ENCODE measurements around the gene ADM5.

ADM5 gene, protein sequence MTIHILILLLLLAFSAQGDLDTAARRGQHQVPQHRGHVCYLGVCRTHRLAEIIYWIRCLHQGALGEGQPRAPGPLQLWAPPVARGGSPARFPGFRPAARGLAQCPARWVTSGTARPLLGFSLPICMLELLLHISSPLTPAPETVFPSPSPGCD

DNA sequence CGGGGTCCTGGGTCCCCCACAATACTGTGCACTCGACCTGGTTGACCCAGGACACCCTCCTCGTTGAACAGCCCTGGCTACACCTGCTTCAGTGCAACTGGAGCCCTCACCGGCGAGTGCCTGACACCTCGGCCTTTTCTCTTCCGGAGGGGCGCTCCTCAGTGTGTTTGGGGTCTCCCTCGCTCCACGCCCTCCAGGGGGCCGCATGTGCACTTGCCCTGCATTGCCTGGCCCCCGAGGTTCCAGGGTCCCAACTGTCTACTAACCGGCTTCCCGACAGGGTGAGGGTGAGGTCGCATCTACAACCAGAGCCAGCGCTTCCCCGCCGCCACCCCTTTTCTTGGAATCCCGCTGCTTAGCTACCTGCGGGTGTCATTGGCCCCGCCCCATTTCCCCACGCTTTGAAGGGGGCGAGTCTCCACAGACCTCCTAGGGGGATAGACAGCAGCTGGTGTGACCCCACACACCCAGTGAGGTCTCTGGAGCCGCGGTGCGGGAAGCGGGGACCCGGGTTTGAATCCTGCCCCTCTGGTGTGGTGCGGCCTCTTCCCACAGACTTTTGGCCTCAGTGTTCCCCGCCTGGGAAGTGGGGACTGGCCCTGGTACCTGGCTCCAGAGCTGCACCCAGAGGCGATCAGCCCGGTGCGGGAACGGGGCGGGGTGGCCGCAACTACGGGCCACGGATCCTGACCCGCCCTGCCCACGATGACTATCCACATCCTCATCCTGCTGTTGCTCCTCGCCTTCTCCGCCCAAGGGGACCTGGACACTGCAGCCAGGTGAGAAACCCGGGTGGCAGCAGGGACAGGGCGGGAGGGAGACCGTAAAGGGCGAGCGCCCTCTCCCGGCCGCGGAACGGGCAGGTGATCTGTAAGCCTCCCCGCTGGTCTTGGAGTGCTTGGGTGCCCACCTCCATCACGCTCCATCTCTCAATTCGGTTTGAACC, at the start of gene ADM5:
Gene ADM5 (plus strand): TSS at position 462 of the 946 bp plus-strand sequence. CDS start 244 bp downstream, at position 706.
- DNase-seq, result no peak

DNA sequence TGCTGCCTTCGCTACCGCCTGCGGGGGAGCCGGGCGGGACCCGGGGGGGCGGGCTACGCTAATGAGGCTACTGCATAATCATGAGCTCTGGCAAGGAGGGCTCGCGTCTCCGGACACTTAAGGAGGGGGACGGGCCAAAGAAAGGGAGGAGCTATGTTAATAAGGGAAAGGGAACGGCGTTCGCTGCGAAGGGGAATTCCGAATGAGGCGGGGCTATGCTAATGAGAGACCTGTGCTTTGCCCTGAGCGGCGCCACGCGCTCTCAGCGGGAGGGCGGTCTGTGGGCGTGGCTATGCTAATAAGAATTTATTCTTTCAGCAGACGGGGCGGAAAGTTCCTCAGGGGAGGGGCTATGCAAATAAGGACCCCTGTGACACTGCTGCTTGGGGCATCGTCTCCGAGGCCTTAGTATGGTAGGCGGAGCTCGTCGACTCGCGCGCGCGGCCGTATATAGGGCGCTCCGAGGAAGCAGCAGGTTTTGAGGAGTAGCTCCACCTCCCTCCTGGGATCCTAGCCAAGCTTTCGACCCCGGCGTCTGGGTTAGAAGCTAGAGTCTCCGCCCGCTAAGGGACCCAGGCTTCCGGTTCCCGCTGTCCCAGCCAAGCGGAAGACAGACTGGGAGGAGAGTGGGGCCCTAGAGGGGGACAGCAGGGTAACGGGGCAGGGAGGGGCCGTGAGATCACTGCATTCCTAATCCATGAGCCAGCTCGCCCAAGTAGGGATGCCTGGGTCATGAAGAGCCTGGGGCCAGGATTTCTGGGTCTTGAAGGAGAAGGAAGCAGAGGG, 49.1 kb upstream of the ADM5 start, which contains the start of gene RRAS:
Gene RRAS (minus strand): TSS at position 31 of the 786 bp plus-strand sequence. CDS start 45 bp downstream, outside the sequence.
- DNase-seq, result peak; percentile 99

DNA sequence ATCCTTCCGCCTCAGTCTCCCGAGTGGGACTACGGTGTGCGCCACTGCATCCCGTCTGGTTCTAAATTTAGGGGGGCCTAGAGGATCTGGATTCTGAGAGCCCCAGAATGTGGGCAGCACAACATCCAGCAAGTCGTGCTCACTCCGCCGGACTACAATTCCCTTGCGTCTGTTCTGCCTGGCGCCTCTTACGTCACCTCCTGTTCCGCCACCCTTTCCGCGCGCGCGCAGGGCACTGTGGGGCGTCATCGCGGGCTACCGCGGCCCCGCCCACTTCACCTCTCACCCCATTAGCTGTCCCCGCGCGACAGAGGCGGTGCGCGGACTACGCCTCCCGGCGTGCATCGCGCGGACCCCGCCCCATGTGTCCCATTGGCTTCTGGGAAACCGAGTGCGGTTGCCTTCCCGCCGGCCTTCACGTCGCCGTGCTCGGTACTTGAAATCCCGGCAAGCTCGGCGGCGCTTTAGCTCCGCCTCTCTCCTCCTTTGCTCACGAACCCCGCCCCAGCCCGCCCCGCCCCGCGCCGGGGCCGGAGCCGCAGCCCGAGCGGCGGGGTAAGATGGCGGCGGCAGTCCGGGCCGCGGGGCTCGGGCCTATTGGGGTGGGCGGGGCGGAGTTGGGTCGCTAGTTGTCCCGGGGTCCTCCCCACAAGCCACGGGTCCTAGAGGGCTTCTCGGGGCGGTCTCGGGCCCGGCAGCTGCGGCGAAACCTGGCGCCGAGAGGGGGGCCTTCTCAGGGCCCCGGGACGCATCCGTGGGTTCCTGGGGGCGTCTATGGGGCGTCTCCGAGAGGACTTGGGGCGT, 47.5 kb upstream of the ADM5 start, which contains the start of gene SCAF1:
Gene SCAF1 (plus strand): TSS at position 522 of the 804 bp plus-strand sequence. CDS start 2,818 bp downstream, outside the sequence.
- peak; percentile 97 for DNase-seq

DNA sequence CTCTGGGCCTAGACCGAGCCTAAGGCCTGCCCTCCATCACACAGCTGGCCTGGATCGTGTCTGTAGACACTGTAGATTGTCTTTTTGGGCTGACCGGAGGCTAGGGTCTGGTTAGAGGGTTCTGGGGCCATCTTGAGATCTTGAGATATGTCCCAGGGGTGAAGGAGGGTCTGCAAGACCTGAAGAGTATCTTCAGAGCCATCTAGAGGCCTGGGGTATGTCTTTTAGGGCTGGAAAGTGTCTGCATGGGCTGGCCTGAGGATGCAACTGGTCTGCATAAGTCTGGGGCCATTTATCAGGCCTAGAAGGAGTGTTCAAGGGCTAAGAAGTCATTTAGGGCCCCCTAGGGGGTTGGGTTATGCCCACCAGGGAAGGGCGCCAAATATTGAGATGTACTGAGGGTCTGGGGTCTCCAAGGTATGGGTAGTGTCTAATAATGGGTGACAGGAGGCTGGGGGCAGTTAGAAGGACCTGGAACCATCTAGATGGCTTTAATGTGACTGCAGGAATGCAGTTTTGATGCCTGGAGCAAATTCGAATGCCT, 46.8 kb upstream of the ADM5 start:
- DNase-seq, result no peak

DNA sequence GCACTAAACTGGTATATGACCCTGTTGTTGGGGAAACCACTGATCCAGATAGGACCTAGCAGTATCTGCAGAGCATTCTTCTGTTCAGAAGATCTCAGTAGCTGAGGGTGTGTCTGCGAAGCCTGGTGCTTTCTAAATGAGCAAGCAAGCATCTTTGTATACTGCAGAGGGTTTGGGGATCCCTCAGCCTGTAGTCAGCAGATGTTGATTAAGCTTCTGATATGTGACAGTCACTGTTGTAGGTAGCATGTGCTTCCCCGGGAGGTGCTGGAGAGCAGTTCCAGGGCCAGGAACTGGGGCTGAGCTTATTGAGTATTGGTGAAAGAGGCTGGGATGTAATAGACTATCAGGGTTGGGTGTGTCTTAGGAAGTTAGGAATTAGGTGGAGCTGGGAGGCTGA, 45.9 kb upstream of the ADM5 start:
- no peak for DNase-seq

DNA sequence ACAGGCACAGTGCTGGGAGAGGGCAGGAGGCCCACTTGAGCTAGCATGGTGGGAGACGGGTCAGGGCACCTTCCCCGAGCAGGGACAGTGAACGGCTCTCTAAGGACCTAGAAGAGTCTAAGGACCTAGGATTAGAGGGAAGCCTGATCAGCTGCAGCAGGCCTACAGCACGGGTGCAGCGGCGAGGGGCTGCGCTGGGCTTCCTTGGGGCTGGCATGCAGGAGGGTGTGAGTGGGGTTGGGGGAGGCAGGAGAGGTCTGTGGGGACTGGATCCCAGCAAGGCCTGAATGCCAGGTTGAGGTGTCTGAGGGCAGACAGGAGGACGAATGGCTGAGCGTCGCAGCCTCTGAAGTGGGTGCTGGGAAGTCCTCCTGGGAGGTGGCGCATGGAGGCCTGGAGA, 43.8 kb upstream of the ADM5 start:
- no peak for DNase-seq

DNA sequence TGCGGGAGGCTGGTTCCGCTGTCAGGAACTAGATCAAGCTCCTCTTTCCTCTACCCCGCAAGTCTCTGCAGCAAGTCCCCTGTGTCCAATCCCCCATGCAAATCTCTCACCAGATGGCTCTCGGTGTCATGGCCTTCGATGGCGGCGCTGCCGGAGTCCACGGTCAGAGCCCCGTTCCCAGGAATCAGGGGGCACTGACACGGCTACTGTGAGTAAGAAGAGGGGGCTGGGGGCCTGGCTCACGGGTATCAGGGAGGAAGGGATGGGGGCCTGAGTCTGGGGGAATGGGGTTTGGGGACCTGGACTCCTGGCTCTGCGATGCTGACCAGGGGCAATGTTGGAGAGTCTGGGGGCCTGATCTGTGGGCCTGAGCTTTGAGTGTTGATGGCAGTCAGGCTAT, 43.4 kb upstream of the ADM5 start:
- no peak for DNase-seq

DNA sequence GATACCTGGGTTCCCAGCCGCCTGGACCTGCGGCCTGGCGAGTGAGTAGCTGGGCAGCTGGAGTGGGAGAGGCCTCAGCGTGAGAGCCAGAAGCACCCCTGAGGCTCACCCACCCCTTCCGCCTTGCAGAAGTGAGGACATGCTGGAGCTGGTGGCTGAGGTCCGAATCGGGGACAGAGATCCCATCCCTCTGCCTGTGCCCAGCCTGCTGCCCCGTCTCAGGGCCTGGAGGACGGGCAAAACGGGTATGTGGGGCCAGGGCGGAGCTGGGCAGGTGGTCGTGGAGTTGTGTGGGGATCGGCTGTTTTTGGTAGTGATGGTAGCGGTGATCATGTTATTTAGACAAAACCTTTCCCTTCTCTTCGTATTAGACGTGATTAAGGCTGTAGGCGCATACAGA, 42.8 kb upstream of the ADM5 start:
- no peak for DNase-seq

DNA sequence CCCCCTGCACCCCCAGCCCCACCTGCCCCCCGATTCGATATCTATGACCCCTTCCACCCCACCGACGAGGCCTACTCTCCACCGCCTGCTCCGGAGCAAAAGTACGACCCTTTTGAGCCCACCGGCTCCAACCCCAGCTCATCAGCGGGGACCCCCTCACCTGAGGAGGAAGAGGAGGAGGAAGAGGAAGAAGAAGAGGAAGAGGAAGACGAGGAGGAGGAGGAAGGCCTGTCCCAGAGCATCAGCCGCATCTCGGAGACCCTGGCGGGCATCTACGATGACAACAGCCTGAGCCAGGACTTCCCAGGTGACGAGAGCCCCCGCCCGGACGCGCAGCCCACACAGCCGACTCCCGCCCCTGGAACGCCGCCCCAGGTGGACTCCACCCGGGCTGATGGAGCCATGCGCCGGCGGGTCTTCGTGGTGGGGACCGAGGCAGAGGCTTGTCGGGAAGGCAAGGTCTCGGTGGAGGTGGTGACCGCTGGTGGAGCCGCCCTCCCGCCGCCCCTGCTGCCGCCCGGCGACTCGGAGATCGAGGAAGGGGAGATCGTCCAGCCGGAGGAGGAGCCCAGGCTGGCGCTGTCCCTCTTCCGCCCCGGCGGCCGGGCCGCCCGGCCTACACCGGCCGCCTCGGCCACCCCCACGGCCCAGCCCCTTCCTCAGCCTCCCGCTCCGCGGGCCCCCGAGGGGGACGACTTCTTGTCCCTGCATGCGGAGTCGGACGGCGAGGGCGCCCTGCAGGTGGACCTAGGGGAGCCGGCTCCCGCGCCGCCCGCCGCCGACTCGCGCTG, 38.2 kb upstream of the ADM5 start:
- no peak for DNase-seq

DNA sequence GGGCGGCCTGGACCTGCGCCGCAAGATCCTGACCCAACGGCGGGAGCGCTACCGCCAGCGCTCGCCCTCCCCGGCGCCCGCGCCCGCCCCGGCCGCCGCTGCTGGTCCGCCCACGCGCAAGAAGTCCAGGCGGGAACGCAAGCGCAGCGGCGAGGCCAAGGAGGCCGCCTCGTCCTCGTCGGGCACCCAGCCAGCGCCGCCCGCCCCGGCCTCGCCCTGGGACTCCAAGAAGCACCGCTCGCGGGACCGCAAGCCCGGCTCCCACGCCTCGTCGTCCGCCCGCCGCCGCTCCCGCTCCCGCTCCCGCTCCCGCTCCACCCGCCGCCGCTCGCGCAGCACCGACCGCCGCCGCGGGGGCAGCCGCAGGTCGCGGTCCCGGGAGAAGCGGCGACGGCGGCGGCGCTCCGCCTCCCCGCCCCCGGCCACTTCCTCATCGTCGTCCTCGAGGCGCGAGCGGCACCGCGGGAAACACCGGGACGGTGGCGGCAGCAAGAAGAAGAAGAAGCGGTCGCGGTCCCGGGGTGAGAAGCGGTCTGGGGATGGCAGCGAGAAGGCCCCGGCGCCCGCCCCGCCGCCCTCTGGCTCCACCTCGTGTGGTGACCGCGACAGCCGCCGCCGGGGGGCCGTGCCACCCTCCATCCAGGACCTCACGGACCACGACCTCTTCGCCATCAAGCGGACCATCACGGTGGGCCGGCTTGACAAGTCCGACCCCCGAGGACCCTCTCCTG, 37.4 kb upstream of the ADM5 start:
- DNase-seq, result no peak

DNA sequence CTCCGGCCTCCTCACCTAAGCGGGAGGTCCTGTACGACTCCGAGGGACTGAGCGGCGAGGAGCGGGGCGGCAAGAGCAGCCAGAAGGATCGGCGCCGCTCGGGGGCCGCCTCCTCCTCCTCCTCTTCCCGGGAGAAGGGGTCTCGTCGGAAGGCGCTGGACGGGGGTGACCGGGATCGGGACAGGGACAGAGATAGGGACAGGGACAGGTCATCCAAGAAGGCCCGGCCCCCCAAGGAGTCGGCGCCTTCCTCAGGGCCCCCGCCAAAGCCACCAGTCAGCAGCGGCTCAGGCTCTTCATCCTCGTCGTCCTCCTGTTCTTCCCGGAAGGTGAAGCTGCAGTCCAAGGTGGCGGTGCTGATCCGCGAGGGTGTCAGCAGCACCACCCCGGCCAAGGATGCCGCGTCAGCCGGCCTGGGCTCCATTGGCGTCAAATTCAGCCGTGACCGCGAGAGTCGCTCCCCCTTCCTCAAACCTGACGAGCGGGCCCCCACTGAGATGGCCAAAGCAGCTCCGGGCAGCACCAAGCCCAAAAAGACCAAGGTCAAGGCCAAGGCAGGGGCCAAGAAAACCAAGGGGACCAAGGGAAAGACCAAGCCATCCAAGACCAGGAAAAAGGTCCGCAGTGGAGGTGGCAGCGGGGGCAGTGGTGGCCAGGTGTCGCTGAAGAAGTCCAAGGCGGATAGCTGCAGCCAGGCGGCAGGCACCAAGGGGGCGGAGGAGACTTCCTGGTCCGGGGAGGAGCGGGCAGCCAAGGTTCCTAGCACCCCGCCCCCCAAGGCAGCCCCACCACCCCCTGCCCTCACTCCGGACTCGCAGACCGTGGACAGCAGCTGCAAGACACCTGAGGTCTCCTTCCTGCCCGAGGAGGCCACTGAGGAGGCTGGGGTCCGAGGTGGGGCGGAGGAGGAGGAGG, 36.6 kb upstream of the ADM5 start:
- no peak for DNase-seq

DNA sequence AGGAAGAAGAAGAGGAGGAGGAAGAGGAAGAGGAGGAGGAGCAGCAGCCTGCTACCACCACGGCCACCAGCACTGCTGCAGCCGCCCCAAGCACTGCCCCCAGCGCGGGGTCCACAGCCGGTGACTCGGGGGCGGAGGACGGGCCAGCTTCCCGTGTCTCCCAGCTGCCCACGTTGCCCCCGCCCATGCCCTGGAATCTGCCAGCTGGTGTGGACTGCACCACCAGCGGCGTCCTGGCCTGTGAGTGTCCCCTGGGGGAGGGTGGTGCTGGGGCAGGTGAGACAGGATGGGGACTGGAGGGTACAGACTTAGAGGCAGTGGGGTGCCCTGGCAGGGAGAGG, 36.0 kb upstream of the ADM5 start:
- DNase-seq, result no peak

DNA sequence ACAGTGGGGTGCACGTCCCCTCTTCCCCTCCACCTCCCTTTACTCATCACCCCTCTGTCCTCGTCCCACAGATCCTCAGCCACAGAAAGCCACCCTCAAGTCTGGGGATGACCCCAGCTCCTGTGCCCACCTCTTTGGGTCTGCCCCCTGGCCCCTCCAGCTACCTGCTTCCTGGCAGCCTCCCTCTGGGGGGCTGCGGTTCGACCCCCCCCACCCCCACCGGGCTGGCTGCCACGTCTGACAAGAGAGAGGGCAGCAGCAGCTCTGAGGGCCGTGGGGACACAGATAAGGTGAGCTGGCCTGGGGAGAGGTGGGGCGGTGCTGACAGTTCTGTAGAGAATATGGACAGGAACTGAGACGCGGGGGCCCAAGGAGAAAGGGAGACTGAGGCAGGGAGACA, 34.8 kb upstream of the ADM5 start:
- DNase-seq, result no peak

DNA sequence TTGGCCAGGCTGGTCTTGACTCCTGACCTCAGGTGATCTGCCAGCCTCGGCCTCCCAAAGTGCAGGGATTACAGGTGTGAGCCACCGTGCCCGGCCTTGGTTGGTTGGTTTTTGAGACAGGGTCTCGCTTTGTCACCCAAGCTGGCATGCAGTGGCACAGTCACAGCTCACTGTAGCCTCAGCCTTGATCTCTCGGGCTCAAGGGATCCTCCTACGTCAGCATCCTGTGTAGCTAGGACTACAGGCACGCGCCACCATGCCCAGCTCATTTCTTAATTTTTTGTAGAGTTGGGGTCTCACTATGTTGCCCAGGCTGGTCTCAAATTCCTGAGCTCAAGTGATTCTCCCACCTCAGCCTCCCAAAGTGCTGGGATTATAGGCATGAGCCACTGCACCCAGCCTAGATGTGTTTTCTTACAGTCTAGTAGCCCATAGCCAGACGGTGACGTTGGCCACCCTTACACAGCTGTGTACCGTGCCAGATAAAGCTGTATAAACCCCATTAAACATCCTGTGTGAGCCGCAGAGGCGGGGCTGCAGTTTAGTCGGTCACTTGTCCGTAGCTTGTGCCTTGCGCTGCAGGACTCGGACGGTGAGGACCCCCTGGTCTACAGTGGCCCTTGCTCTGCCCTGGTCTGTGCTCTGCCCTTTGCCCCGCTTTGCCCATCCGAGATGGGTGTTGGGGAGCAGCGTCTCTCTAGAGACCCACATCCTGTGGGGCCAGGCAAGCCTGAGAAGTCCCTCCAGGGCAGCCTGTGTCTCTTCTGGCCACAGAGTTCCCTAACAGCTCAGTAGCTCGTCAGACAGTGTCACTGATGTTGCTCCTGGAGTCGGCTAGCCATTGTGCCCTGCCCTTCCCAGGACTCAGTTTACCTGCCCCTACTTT, 33.6 kb upstream of the ADM5 start:
- DNase-seq, result no peak

DNA sequence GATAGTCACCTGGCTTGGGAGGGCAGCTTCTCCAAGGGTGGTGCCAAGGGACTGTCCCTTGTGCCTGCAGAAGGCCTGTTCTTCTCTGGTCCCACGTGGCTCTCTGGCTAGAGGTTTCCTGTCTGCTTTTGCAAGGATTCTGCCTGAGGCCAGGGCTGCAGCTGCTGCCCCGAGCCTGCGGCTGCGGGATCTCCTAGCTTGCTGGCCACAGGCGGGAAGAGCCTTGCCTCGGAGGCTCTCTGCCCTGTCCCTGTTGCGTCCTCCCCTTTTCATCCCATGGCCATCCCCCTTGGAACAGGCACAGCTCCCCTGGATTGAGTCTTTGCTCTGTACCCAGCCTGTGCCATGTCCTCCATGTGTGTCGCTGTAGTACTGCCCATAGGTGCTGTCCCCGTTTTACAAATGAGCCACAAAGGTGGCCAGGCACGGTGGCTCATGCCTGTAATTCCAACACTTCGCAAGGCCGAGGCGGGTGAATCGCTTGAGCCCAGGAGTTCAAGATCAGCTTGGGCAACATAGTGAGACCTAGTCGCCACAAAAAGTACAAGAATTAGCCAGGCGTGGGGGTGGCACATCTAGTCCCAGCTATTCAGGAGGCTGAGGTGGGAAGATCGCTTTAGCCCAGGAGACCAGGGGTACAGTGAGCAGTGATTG, 32.8 kb upstream of the ADM5 start:
- no peak for DNase-seq

DNA sequence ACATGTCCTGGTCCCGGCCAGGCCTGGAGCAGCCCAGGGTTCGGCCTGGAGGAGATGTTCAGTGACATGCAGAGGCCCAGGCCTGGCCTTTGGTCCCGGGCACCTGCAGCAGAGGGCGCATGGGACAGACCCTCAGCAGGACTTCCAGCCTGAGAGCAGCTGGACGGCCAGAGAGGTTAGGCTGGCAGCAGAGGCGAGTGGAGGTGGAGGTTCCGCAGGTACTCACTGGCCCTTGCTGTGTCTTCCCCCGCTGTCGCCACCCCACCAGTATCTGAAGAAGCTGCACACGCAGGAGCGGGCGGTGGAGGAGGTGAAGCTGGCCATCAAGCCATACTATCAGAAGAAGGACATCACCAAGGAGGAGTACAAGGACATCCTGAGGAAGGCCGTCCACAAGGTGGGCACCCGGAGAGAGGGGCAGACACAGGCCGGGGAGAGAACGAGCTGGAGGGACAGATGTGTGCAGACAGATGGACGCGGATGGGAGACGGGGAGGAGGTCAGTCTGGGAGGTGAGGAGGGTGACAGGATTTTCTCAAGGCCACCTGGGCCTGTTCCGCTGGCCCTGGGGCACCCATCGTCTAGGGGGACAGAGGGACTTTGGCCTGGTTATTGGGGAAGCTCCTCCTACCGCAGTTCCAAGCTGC, 31.8 kb upstream of the ADM5 start:
- DNase-seq, result no peak

DNA sequence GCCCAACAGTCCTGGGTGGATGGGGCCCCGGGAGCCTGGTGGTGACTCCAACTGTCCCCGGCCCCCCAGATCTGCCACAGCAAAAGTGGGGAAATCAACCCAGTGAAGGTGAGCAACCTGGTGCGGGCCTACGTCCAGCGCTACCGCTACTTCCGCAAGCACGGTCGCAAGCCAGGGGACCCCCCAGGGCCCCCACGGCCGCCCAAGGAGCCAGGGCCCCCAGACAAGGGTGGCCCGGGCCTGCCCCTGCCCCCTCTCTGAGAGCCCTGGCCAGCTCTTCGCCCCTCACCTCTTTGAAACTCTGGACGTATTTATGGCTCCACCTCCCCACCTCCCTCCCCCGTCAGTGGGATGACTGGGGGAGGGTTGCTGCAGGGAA, 31.3 kb upstream of the ADM5 start:
- no peak for DNase-seq
